22Rv1 (cell line): ENCODE data around the gene NAT9.

Experiments used
- H3K27ac ChIP-seq: fragments of 450-650 bp; 2 replicates; pipeline ENCODE4 v1.5.1; 2017
- ZFX ChIP-seq: fragments of 450-650 bp; IDR thresholded peaks from 2 replicates; pipeline ENCODE4 v1.6.1; 2017; ENCODE audit warnings: antibody characterized with exemption, borderline replicate concordance
- TF ChIP-seq, protein P1 (sequence below): fragments of 450-650 bp; IDR thresholded peaks from 2 replicates; pipeline ENCODE4 v1.5.1; 2017; ENCODE audit warnings: mild to moderate bottlenecking

The NAT9 gene

DNA sequence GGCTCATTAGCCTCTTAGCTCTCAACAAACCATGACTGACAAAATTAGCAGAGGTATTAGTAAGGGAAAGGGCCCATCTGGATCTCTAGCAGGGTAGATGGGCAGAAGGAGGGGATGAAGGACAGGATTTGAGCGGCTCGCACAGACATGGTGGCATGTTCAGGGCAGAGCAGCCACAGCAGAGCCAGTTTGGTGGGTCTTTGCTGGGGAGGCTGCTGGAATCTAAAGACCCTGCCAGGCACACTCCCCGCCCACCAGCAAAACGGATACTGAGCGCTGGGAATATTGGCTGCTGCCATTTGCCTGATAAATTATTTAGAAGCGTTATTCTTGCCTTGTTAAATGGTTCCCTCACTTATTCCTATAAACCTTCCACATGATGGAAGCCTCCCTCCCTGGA lies 20.7 kb upstream of the NAT9 start:
- no peak overlapping the region for H3K27ac ChIP-seq

DNA sequence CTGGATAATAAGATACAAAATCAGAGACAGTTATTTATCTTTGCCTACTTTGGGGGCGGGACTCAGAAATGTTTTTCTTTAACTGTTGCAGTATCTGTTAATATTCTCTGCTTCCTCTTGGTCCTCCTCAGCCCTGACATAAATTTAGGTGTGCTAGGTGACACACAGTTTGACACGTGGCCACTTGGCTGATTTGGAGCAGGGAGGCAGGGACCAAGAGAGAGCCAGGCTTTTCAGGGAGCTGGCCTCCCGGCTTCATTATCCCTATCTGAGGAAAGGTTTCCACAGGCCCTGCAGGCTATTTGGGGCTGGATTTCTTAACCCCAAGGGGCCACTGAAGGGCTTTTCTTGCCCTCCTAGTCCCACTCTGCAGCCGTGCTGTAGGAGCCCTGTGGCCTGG lies 20.1 kb upstream of the NAT9 start:
- no peak overlapping the region for H3K27ac ChIP-seq
- TF ChIP-seq ZFX, result no peak
- TF ChIP-seq, protein P1, sequence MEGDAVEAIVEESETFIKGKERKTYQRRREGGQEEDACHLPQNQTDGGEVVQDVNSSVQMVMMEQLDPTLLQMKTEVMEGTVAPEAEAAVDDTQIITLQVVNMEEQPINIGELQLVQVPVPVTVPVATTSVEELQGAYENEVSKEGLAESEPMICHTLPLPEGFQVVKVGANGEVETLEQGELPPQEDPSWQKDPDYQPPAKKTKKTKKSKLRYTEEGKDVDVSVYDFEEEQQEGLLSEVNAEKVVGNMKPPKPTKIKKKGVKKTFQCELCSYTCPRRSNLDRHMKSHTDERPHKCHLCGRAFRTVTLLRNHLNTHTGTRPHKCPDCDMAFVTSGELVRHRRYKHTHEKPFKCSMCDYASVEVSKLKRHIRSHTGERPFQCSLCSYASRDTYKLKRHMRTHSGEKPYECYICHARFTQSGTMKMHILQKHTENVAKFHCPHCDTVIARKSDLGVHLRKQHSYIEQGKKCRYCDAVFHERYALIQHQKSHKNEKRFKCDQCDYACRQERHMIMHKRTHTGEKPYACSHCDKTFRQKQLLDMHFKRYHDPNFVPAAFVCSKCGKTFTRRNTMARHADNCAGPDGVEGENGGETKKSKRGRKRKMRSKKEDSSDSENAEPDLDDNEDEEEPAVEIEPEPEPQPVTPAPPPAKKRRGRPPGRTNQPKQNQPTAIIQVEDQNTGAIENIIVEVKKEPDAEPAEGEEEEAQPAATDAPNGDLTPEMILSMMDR, result no peak

More for the DNA sequence above, 20.7 kb upstream of the NAT9 start:
- TF ChIP-seq, protein P1, result no peak
- no peak for TF ChIP-seq ZFX

DNA sequence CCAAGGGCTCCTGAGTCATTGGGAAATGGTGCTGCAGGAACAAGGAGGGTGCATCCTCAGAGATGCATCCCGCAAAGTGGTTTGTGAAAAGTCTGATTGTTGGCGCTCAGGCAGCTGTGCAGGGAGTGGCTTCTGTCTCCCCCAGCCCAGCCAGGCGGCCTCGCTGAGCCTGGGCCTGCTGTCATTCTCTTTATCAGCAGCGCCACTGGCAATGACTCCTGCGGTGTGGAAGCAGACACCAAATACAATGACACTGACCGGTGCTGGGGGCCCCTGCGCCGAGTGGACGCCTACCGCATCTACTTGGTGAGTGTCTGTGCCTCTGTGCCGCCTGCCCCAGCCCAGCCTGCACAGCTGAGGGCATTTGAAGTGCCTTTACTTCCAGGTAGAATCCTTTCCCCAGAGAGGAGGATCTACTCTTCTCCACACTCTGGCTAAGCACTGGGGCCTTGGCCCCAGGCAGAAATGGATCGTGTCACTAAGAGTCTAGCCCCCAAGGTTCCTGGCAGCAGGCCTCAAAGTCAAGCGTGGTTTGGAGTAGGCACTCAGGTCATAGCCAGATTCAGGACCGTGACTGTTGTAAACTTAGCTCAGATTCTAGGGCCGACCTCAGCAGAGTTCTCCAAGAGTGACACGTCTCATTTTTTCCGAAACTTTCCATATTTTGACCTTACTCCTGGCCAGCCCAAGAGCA lies 19.3 kb upstream of the NAT9 start:
- TF ChIP-seq, protein P1, result no peak
- TF ChIP-seq ZFX, result no peak
- no peak overlapping the region for H3K27ac ChIP-seq

- H3K27ac ChIP-seq, result no peak overlapping the region
- TF ChIP-seq, protein P1, result no peak
- no peak for TF ChIP-seq ZFX
Measured at GRCh38 chr17:74792586-74793105, 16.5 kb upstream of the NAT9 start.

DNA sequence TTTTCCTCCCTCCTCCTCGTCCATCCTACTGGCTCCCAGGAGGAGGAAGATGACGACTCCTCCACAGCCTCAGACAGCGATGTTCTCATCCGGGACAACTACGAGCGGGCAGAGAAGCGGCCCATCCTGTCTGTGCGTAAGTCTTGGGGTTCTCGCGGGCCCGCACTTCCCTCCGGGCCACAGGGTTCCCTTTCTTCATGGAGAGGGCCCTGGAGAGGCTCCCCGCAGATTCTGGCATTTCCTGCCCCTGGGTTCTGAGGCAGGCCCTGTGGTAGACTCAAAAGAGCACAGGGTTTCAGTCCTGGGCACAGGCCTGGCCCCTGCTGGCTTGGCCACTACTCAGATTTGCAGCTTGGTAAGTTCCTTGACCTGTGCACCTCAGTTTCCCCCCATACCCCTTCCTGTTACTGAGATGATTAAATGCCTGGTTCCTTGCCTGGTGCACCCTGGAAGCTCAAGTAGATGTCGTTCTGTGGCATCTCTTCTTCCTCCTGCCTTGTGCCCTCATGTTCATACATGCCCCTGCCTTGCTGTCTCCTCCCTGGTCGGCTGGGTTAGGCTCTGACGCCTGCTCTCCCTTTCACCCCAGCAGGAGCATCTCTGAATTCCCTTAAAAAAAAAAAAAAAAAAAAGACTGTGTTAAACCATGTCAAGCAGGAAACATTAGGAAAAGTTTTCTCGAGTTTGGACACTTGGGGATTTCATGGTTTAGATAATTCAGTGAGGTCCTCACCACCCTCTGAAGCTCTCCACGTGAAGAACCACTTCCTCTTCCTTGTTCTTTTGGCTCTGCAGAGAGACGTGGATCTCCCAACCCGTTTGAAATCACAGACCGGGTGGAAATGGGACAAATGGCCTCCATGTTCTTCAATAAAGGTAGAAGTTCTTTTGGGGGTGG lies 14.3 kb upstream of the NAT9 start:
- no peak overlapping the region for H3K27ac ChIP-seq
- TF ChIP-seq ZFX, result no peak

- no peak overlapping the region for H3K27ac ChIP-seq
- TF ChIP-seq ZFX, result no peak
- TF ChIP-seq, protein P1, result no peak
Measured at GRCh38 chr17:74786431-74787055, 10.4 kb upstream of the NAT9 start.

DNA sequence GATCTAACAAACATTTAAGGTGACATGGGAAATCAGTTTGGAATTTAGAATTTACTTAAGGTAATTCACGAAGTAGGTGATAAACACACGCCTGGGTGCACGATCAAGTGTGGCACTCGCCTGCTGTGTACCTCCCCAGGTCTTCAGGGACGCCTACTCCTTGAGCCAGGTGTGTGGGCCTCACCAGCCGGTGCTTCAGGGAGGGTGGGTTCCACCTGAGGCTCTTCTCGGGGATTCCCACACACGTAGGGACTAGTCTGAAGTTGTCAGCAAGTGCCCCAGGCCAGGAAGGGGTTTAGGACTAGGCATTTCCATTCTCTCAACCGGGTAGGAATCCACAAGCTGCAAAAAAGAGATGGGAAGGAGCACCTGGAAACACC lies 9.8 kb upstream of the NAT9 start:
- TF ChIP-seq, protein P1, result no peak
- TF ChIP-seq ZFX, result no peak
- H3K27ac ChIP-seq, result no peak overlapping the region
